Measurements from ENCODE around the gene GNPNAT1.
"Not testable (repeated sequence)": the region's sequence is repeated elsewhere in the genome, so short reads cannot be mapped to it uniquely, and the experiment has no call there.

GNPNAT1 gene

DNA sequence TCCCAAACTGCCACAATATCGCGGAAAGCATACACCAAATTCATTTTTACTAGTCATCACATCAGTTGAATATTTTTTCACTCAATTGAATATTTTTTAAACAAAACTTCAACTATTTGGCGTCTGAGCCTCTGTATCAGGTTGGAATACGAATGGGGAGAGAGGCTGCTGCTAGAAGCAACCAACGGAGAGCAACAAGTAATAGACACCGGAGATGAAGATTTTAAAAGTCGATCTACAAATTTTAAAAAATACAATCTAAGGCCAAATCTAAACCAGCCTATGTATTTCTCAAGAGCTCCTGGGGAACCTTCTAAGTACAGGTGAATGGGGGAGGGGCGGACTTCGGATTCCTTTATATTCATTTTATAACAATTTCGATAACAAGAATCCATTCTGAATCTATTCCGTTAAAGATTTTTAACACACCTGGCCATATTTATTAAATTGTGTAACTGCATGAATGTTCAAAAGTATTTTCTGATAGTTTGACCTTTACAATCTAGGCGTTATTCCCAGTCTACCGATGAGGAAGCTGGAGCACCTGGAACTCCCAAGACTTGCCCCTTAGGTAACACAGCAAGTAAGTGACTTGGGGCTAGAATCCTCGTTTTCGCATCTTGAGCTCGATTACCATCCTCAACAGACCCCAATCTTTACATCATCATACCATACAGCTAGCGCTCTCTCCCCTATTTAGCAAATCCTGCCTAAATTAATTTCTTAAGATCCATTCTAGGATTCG is 1.2 kb downstream of the GNPNAT1 start:
- no peak for DNase-seq (ENCODE audit: low read depth)

- DNase-seq (ENCODE audit: low read depth): no peak
These were observed 2.3 kb downstream of the GNPNAT1 start for GRCh38 chr14:52789118-52789517.

- no peak for DNase-seq (ENCODE audit: low read depth)
These were observed 4.5 kb downstream of the GNPNAT1 start for GRCh38 chr14:52786887-52787286.

GRCh38 chr14:52783206-52783605 is 8.2 kb downstream of the GNPNAT1 start:
- DNase-seq (ENCODE audit: low read depth): no peak

- no peak for DNase-seq (ENCODE audit: low read depth)
These were observed 9.8 kb downstream of the GNPNAT1 start for GRCh38 chr14:52781629-52782028.

- DNase-seq (ENCODE audit: low read depth): no peak
These were observed 10.5 kb downstream of the GNPNAT1 start for GRCh38 chr14:52780893-52781292.

DNA sequence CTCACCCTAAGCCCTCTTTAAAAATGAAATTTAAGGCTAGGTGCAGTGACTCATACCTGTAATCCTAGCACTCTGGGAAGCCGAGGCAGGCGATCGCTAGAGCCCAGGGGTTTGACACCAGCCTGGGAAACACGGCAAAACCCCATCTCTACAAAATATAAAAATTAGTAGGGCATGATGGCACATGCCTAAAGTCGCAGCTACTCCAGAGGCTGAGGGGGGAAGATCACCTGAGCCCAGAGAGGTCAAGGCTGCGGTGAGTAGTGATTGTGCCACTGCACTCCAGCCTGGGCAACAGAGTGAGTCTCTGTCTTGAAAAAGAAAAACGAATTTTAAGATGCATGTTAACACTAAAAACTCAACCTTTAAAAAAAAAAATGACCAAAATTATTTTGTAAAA is 12.7 kb downstream of the GNPNAT1 start:
- no peak for DNase-seq (ENCODE audit: low read depth)

DNA sequence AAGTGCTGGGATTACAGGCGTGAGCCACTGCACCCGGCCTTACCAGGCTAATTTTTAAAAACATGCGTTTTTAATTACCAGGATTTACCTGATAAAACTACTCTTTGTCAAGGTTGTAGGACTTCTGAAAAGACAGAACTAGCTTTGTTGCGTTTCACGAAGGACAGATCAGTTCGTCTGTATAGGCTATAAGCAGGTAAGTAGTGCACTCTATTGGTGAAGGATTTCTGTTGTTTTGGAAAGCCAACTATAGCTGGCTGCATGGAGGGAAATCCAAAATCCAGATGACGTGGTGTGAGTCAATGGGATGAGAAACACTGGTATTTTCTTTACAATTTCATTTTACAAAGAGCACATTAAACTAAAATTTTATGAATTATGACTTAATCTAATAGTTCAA is 14.6 kb downstream of the GNPNAT1 start:
- no peak for DNase-seq (ENCODE audit: low read depth)

DNA sequence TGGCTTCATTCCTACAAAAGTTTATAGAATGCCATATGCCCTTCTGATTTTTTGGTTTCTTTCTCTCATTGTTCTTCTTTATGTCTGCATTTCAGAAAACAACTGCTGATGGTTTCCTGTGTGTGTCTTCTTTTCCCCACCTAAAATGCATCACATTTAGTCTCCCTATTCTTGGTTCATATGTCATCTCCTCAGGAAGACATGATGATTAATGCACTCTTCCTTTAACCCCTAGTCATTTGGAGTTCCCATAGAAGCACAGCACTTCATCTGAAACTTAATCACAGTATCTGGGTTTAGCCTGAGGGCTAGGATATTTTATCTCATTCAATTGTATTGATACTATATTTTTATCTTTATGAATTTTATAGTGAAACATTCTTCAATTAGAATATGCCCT is 21.5 kb downstream of the GNPNAT1 start:
- no peak for DNase-seq (ENCODE audit: low read depth)

DNA sequence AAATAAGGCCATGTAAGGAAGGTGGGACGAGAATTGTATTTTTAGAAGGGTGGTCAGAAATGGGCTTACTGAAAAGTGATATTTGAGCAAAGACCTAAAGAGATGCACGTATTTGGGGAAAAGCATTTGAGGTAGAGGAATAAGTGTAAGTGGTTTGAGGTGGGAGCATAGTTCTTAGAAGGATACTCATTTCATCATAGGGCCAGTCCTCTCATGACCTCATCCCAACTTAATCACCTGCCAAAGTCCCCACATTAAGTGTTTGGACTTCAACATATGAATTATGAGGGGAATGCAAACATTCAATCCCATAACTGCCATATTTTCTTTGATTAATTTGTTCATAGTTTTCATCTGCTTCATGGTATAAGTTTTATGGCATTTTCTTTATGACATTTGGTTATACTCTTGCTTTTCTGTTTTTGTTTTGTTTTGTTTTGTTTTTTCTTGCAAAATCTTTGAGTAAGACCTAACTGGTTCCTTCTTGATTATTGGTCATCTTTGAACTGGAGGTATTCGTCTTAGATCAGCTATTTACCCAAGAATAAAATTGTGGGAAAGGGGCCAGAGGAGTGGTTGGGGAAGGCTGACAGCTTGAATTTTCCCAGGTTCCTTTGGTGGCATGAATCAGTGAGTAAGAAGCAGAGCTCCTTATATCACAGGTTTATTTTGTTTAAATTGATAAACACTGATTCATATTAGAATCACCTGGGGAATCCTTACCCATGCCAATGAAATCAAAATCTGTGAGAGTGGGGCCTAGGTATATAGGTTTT is 24.2 kb downstream of the GNPNAT1 start:
- no peak for DNase-seq (ENCODE audit: low read depth)

GRCh38 chr14:52762923-52763322 is 28.5 kb downstream of the GNPNAT1 start:
- not testable (repeated sequence) for DNase-seq (ENCODE audit: low read depth)

- DNase-seq (ENCODE audit: low read depth): no peak
These were observed 32.3 kb downstream of the GNPNAT1 start for GRCh38 chr14:52759145-52759544.

DNA sequence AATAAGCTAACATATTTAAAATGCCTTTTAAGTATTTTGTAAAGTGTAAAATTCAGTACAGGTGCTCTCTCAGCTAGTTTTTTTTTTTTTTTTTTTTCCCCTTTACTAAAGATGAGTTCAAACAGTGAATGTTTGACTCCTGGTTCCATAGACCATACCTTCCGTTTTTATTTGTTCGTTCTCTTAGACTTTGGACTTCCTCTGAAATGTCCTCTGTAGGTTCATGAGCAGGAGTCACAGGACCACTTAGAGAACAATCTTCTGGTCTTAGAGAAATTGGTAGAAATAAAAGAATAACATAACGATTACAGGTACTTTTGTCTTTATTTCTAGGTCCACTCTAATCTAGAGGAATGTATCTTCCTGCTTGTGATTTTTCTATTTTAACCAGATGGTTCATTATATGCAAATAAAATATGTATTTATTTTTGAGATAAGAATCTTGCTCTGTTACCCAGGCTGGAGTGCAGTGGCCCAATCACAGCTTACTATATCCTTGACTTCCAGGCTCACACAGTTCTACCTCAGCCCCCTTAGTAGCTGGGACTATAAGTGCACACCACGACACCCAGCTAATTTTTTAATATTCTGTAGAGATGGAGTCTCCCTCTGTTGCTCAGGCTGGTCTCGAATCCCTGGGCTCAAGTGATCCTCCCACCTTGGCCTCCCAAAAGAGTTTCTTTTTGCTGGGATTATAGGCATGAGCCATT is 35.6 kb downstream of the GNPNAT1 start:
- no peak for DNase-seq (ENCODE audit: low read depth)

DNA sequence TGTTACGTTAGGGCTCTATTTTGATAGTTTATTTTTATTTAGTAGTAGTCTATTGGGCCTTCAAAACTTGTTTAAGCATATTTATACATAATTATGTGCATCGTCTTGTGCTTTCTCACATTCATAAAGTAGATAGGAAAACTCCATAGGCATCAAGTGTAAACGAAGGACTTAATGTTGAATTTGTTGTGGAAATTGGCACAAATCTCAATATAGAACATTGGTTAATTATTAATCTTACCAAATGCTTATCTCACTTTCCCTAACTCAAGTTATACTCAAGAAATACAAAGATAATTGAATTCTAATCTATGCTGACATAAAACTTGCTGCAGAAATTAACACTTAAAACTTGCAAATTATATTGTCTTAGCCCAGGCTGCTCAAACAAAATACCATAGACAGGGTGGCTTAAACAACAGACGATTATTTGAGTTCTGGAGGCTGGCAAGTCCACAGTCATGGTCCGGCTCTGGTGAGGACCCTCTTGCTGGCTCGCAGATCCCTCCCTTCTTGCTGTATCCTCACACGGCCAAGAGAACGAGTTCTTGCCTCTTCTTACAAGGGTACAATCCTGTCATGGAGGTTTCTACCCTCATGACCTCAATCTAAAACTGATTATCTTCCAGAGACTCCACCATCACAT is 42.6 kb downstream of the GNPNAT1 start:
- no peak for DNase-seq (ENCODE audit: low read depth)

- no peak for DNase-seq (ENCODE audit: low read depth)
These were observed 49.5 kb downstream of the GNPNAT1 start for GRCh38 chr14:52741865-52742264.

DNA sequence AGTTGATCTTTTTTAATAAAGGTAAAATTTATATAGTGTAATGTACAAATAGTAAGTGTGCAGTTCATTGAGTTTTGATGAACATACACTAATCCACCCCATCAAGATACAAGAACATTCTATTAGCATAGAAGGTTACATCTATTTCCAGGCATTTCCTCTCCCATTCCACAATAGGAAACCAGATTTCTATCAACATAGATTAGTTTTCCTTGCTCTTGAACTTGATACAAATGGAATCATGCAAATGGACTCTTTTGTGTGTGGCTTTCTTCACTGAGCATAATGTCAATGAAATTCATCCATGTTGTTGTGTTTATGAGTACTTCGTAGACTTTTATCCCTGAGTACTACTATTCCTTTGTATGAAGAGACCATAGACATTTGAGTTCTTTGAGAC is 50.7 kb downstream of the GNPNAT1 start:
- no peak for DNase-seq (ENCODE audit: low read depth)

DNA sequence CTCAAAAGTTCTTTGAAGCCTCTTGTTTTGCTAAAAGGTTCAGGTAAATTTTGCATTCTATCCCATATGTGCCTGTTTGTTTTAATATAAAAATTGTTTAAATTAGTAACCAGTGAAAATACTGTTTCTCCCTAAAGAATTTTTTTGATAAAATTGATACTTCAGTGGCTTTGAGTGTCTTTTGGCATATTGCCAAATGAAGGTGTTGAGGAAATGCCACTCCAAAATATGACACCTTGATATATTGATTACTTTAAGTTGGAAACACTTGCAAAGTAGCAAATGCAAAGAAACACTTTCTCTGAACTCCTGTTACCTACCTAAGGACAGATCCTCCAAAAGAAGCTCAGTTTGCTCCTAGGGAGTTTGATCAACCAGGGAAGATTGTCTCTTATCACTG is 53.0 kb downstream of the GNPNAT1 start:
- DNase-seq (ENCODE audit: low read depth): no peak

DNA sequence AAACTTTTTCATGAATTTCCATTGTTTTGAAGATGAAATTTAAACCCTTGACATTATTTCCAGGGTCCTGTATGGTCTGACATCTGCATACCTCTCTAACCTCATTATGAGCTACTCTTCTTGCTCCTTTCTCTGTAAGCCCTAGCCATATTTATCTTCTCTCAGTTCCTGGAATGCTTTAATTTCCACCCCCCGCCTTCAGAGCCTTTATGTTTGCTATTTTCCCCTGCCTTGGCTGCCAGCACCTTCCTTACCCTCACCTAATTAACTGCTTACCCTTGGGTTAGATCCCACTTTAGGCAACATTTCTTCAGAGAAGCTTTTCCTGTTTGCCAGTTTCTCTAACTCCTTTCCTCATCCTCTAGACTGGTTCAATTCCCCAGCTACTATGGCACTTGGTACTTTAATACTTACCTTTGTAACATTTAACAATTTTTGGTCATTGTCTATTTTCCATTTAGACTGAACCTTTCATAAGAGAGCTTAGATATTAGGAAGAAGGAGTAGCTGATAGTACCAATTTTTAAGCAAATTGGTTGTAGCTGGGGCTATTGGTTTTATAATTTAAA is 55.4 kb downstream of the GNPNAT1 start:
- no peak for DNase-seq (ENCODE audit: low read depth)

- no peak for DNase-seq (ENCODE audit: low read depth)
These were observed 57.6 kb downstream of the GNPNAT1 start for GRCh38 chr14:52733824-52734223.

DNA sequence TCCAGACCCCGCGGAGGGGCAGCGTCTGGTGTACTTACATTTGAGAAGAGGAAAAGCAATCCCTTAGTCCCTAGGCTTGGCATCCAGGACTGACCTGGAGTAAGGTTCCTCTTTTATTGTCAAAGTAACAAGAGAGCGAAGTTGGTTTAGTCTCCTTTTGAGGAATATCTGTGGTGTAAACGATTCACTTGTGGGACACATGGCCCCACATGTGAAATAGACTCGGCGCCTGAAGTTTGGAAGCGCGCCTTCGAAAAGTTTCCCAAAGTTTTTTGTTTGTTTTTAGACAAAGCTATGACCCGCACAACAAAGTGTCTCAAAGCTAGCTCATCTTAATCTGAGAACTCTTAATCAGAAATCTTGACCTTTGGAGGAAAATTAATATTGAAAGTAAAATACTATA is 60.7 kb downstream of the GNPNAT1 start:
- no peak for DNase-seq (ENCODE audit: low read depth)

- DNase-seq (ENCODE audit: low read depth): peak; percentile 92
These were observed 61.3 kb downstream of the GNPNAT1 start, which contains the start of gene STYX for GRCh38 chr14:52729925-52730708. STYX (plus strand) TSS chr14:52730166; CDS start chr14:52730475, 309 bp downstream.
